ENCODE measurements around the gene INTS12.

DNA sequence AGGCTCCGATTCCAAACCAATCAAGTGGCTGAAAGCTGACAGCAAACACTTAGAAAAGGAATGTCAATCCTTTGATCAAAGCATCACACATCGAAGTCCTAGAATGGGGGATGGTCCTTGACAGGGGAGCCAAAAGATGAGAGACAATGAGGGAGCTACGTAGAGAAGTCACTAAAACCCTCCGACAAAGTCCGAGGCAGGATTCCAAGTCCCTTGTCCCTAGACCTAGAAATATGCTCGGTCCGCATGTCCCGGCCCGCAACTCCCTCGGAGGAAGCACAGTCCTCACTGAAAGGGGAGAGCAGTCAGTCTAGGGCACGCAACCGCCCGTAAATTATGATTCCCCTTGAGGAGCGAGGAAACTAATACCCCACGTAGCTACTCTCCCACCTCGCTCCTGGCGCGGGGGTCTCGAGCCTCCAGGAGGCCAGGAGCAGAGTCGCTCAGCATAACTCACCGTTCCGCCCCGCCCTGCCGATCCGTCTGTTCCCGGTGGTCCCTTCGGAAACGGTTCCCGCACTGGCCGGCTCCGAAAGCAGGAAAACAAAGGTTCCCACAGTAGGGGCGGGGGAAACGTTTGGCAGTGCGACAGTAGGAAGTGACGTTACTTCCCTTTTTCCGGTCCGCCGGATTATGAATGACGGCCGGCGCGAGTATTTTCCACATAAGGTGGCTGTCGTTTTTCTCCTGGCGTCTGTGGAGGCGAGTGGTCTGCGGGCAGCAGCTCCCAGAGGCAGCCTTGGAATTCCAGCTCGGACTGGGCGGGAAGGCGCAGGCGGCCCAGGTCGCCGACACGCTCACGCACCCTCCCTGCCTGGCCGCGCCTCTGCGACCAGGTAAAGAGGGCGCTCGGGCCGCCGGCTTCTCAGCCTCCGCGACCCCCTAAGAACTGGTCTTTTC lies at the start of gene INTS12, which contains the start of gene GSTCD:
- TF ChIP-seq CTCF (conservative IDR thresholded peaks at IDR 0.05; ENCODE audit: low read depth, low read length) (no peak), EZH2phosphoT487 (IDR thresholded peaks at IDR 0.05; ENCODE audit: borderline replicate concordance, low read length) (no peak)

Data from PC-3 (cell line).